H1 (cell line): ENCODE results near the gene CRABP2. TPM values are rescaled to one million over a fixed set of nuclear protein-coding genes. Genes with fewer than 3 reads are reported as not detected.

ENCODE experiments used
- CTCF ChIA-PET: fragments of 300-600 bp; sonication (Branson Sonifier 250); formaldehyde crosslinking; loops from one replicate; lab custom pipeline; 2021; ENCODE audit not compliant: partially characterized antibody; lab: Charles Lee
- POLR2A ChIA-PET: fragments of 300-600 bp; sonication (Branson Sonifier 250); formaldehyde crosslinking; loops from one replicate; lab custom pipeline; 2021; ENCODE audit warnings: inconsistent platforms; ENCODE audit not compliant: partially characterized antibody; lab: Charles Lee
- DNase-seq, 2 experiments: peaks; one replicate each; pipeline versions ENCODE4 v3.0.0 to v3.0.0-alpha.2; 2010 to 2022; ENCODE audit warnings: low spot score in 2 of 2, low read depth in 1 of 2, mixed read lengths in 1 of 2
- FAIRE-seq: peaks from 2 replicates; lab custom pipeline; 2011; peaks lifted over from hg19 to GRCh38; lab: Jason Lieb, UNC
- H2AFZ ChIP-seq: 2 replicates; pipeline ENCODE4 v1.8.1; 2012; ENCODE audit warnings: low read length, inconsistent platforms
- H2AK5ac ChIP-seq: 2 replicates; pipeline ENCODE4 v1.6.1; 2013; ENCODE audit warnings: low read depth, low read length
- H2BK120ac ChIP-seq: replicated peaks from 2 replicates; pipeline ENCODE3; 2013; ENCODE audit warnings: low read depth, low read length, inconsistent platforms
- H2BK12ac ChIP-seq: 2 replicates; pipeline ENCODE4 v1.6.1; 2013; ENCODE audit warnings: low read depth, low read length
- H2BK15ac ChIP-seq: 2 replicates; pipeline ENCODE4 v1.6.1; 2013; ENCODE audit warnings: low read length
- H2BK20ac ChIP-seq: 2 replicates; pipeline ENCODE4 v1.6.1; 2013; ENCODE audit warnings: low read length
- H2BK5ac ChIP-seq: 2 replicates; pipeline ENCODE4 v1.6.1; 2013; ENCODE audit warnings: low read depth, low read length
- H3K14ac ChIP-seq: 2 replicates; pipeline ENCODE4 v1.6.1; 2013; ENCODE audit warnings: inconsistent platforms; ENCODE audit not compliant: insufficient read length
- H3K18ac ChIP-seq: 2 replicates; pipeline ENCODE4 v1.6.1; 2013; ENCODE audit warnings: low read length; ENCODE audit errors: extremely low read depth
- H3K23ac ChIP-seq: 2 replicates; pipeline ENCODE4 v1.6.1; 2013; ENCODE audit warnings: inconsistent platforms; ENCODE audit not compliant: insufficient read length
- H3K23me2 ChIP-seq: 2 replicates; pipeline ENCODE4 v1.6.1; 2013; ENCODE audit warnings: low read depth, low read length
- H3K27ac ChIP-seq: 2 replicates; pipeline ENCODE4 v1.6.1; 2011; ENCODE audit warnings: low read depth, low read length, inconsistent platforms
- H3K27me3 ChIP-seq, 4 experiments: replicated peaks in 1 of 4; 1 replicate in 1 of 4; 2 replicates in 3 of 4; pipeline versions ENCODE4 v1.6.1 to v1.8.1; 2011 to 2013; ENCODE audit warnings: low read length in 3 of 4, mild to moderate bottlenecking in 3 of 4, inconsistent platforms in 2 of 4, mixed read lengths in 2 of 4, moderate library complexity in 1 of 4; ENCODE audit not compliant: control insufficient read depth in 3 of 4, insufficient read depth in 3 of 4; ENCODE audit errors: extremely low read depth in 1 of 4
- H3K36me3 ChIP-seq, 4 experiments: 2 replicates each; pipeline versions ENCODE4 v1.6.1 to v1.8.1; 2011 to 2013; ENCODE audit warnings: mild to moderate bottlenecking in 4 of 4, low read length in 3 of 4, moderate library complexity in 2 of 4, control low read depth in 1 of 4, inconsistent platforms in 1 of 4; ENCODE audit not compliant: insufficient read depth in 4 of 4, control insufficient read depth in 2 of 4
- H3K4ac ChIP-seq: replicated peaks from 2 replicates; pipeline ENCODE3; 2013; ENCODE audit warnings: low read length, low read depth, mixed read lengths, inconsistent platforms; ENCODE audit not compliant: insufficient read length
- H3K4me1 ChIP-seq, 4 experiments: replicated peaks in 1 of 4; 1 replicate in 1 of 4; 2 replicates in 3 of 4; pipeline versions ENCODE4 v1.6.1 to v1.8.1; 2011 to 2013; ENCODE audit warnings: low read length in 3 of 4, inconsistent platforms in 2 of 4, mixed read lengths in 1 of 4; ENCODE audit not compliant: insufficient read depth in 4 of 4, control insufficient read depth in 3 of 4
- H3K4me2 ChIP-seq, 2 experiments: 2 replicates each; pipeline versions ENCODE4 v1.6.1 to v1.8.1; 2011 to 2013; ENCODE audit warnings: low read depth in 2 of 2, low read length in 2 of 2, control low read depth in 1 of 2, inconsistent platforms in 1 of 2, mild to moderate bottlenecking in 1 of 2; ENCODE audit not compliant: insufficient read depth in 1 of 2
- H3K4me3 ChIP-seq, 4 experiments: fragments of 200-600, 300-600 bp in 1 of 4; sonication (generic), shearing (Covaris generic), sonication (Bioruptor Twin) in 1 of 4; 2 replicates each; pipeline versions ENCODE4 v1.5.1 to v1.8.1; 2011 to 2016; ENCODE audit warnings: low read length in 4 of 4, low read depth in 3 of 4, control low read depth in 2 of 4, inconsistent platforms in 2 of 4, mild to moderate bottlenecking in 2 of 4, mixed read lengths in 1 of 4, moderate library complexity in 1 of 4; ENCODE audit not compliant: insufficient read depth in 2 of 4; ENCODE audit errors: extremely low read depth in 1 of 4
- H3K56ac ChIP-seq: replicated peaks from 2 replicates; pipeline ENCODE3; 2013; ENCODE audit warnings: low read depth, mild to moderate bottlenecking, mixed read lengths, low read length, inconsistent platforms; ENCODE audit not compliant: insufficient read length
- H3K79me1 ChIP-seq: 2 replicates; pipeline ENCODE4 v1.6.1; 2013; ENCODE audit warnings: low read depth, low read length, control low read depth
- H3K79me2 ChIP-seq, 2 experiments: 2 replicates each; pipeline versions ENCODE4 v1.6.1 to v1.8.1; 2012 to 2013; ENCODE audit warnings: low read length in 2 of 2, mild to moderate bottlenecking in 2 of 2, inconsistent platforms in 1 of 2; ENCODE audit not compliant: insufficient read depth in 2 of 2, control insufficient read depth in 1 of 2
- H3K9ac ChIP-seq, 4 experiments: replicated peaks in 1 of 4; 1 replicate in 1 of 4; 2 replicates in 3 of 4; pipeline versions ENCODE4 v1.6.1 to v1.8.1; 2011 to 2013; ENCODE audit warnings: low read depth in 3 of 4, low read length in 3 of 4, control low read depth in 2 of 4, mild to moderate bottlenecking in 2 of 4, moderate library complexity in 2 of 4, inconsistent platforms in 1 of 4; ENCODE audit errors: extremely low read depth in 1 of 4
- H3K9me3 ChIP-seq, 2 experiments: 2 replicates each; pipeline versions ENCODE4 v1.6.1 to v1.8.1; 2012 to 2013; ENCODE audit warnings: mild to moderate bottlenecking in 2 of 2, moderate library complexity in 2 of 2, control low read depth in 1 of 2, inconsistent platforms in 1 of 2, low read depth in 1 of 2, low read length in 1 of 2, mixed read lengths in 1 of 2; ENCODE audit not compliant: insufficient read depth in 2 of 2
- H4K20me1 ChIP-seq, 2 experiments: replicated peaks in 1 of 2; 2 replicates each; pipeline versions ENCODE3 to v1.8.1; 2011 to 2013; ENCODE audit warnings: inconsistent platforms in 2 of 2, low read length in 2 of 2, mild to moderate bottlenecking in 1 of 2; ENCODE audit not compliant: insufficient read depth in 2 of 2, control insufficient read depth in 1 of 2
- H4K5ac ChIP-seq: 2 replicates; pipeline ENCODE4 v1.6.1; 2013; ENCODE audit warnings: low read length, low read depth, mixed read lengths, inconsistent platforms; ENCODE audit not compliant: insufficient read length
- H4K8ac ChIP-seq: 2 replicates; pipeline ENCODE4 v1.8.0; 2013; ENCODE audit warnings: mild to moderate bottlenecking, moderate library complexity, low read length, inconsistent platforms; ENCODE audit not compliant: insufficient read depth; ENCODE audit errors: extremely low read depth
- H4K91ac ChIP-seq: replicated peaks from 2 replicates; pipeline ENCODE3; 2013; ENCODE audit warnings: low read length, mixed read lengths, inconsistent platforms; ENCODE audit not compliant: insufficient read length
- ATF2 ChIP-seq: IDR thresholded peaks from 2 replicates; pipeline ENCODE4 v1.6.1; 2012; ENCODE audit warnings: low read length, inconsistent platforms
- EGR1 ChIP-seq: IDR thresholded peaks from 2 replicates; pipeline ENCODE4 v1.6.1; 2011; ENCODE audit warnings: low read depth, low read length, borderline replicate concordance
- MAFK ChIP-seq: IDR thresholded peaks from 2 replicates; pipeline ENCODE4 v1.6.1; 2012; ENCODE audit warnings: low read depth, mild to moderate bottlenecking, improper control_type of control experiment, low read length
- SAP30 ChIP-seq: fragments of 300-600 bp; sonication (generic); IDR thresholded peaks from 2 replicates; pipeline ENCODE4 v1.7.1; 2012; ENCODE audit warnings: low read length, moderate library complexity, mild to moderate bottlenecking, inconsistent platforms; ENCODE audit not compliant: insufficient read depth, insufficient replicate concordance
- SRF ChIP-seq: IDR thresholded peaks from 2 replicates; pipeline ENCODE4 v1.6.1; 2011; ENCODE audit warnings: mild to moderate bottlenecking, low read depth, low read length, moderate library complexity
- SUZ12 ChIP-seq: fragments of 200-600 bp; sonication (generic); IDR thresholded peaks from 2 replicates; pipeline ENCODE4 v1.6.1; 2012; ENCODE audit warnings: mild to moderate bottlenecking, inconsistent platforms, low read length, moderate library complexity, mixed read lengths
- TAF7 ChIP-seq: optimal IDR thresholded peaks from 2 replicates; pipeline ENCODE3; 2011; ENCODE audit warnings: low read depth, mild to moderate bottlenecking, inconsistent platforms, low read length, moderate library complexity, borderline replicate concordance
- TEAD4 ChIP-seq: IDR thresholded peaks from 2 replicates; pipeline ENCODE4 v1.6.1; 2012; ENCODE audit warnings: low read depth, low read length, inconsistent platforms, mixed read lengths
- WGBS, 2 experiments: shearing (Covaris generic) in 1 of 2; methylation state at CpG; one replicate each; pipeline versions ENCODE4 v1.1.6 to v1.1.7; 2013 to 2015; ENCODE audit warnings: low lambda C conversion rate in 2 of 2, mixed read lengths in 2 of 2, inconsistent platforms in 1 of 2, low coverage in 1 of 2, missing lambda C conversion rate in 1 of 2; ENCODE audit not compliant: insufficient replicate concordance in 2 of 2, insufficient coverage in 1 of 2, insufficient read length in 1 of 2; ENCODE audit errors: extremely low coverage in 1 of 2, missing lambda C conversion rate in 1 of 2; 5-methylcytosine and 5-hydroxymethylcytosine counted together
- polyA plus RNA-seq, 7 experiments: library from polyadenylated mRNA; depleted of rRNA in 3 of 7; stranded (reverse) in 5 of 7; unstranded in 2 of 7; fragments of >200 nt in 5 of 7; fragments of 200-250 nt in 2 of 7; gene quantifications; 1 replicate in 5 of 7; 2 replicates in 1 of 7; 4 replicates in 1 of 7; pipeline versions ENCODE4 v1.2.1 to v1.2.3, GENCODE V29; 2011 to 2013; ENCODE audit warnings: missing spikeins in 2 of 7, mixed read lengths in 2 of 7
- total RNA-seq: library from RNA; stranded (reverse); fragmentation: NEBNext Ultra II Directional; extraction: Animal tissue kit (Norgen Biotek cat#: 25700); gene quantifications from 2 replicates; pipeline ENCODE4 v1.2.1, GENCODE V29; 2021

The CRABP2 gene
- total and polyA plus RNA-seq, 2 of the 8 experiments (the other 6 are each of a cell fraction or from before 2014, with no cell fraction given), result 69.2 to 119 TPM

DNA sequence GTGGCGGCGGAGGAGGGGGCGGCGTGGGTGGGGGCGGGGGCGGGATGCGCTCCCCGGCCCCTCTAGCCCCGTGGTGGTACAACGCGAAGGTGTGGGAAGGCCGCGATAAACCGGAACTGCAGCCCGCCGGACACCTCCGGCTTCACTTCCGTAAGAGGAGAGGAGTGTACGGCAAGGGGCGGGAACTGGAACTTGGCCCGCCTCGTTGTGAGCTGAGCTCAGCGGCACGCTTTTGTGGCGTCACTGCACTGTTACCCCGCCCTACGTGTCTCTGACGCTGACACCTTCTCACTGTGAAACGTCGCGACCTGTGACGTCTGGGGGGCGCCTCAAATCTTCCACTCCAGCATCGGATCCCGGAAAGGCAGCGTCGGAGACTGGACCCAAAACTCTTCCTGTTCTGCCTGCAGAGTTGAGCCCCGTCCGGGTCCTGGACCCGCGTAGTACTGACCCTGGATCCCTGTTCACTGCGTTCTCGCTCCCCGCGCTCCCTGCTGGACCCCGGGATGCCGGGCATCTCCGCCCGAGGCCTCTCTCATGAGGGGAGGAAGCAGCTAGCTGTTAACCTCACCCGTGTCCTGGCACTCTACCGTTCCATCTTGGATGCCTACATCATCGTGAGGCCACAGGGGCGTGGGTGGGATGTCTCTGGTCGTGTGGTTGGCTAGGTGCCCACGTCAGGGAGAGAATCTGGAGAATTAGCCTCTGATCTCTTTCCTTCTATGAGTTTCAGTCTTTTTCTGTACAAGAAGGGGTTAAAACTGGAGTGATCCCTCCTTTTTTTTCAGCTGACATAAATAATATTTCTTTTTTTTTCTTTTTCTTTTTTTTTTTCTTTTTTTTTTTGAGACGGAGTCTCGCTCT is 23.4 kb upstream of the CRABP2 start, which contains the start of gene ISG20L2:
ISG20L2 (minus strand) TSS at position 168 of the 864 bp plus-strand sequence. CDS start 1,114 bp downstream, outside the sequence.
- H3K79me1 ChIP-seq, result peaks cover 9% of the 10 kb centered on the region
- peak within 1 kb of the TSS; percentile 94 for H4K8ac ChIP-seq
- ChIA-PET POLR2A (interaction anchor here (0.7 to 13.3 kb wide), 23 partner anchors 8 to 170 kb away, joined by 3 to 214 read pairs (median 5); partner anchors contain the start of genes CRABP2, GPATCH4, HDGF and MRPL24), CTCF (interaction anchor here (0.6 to 65.2 kb wide), 14 partner anchors 15 to 199 kb away, joined by 3 to 4284 read pairs (median 6); partner anchors contain the start of genes CRABP2, INSRR, MRPL24 and NES)
- H3K27ac ChIP-seq, result peak within 1 kb of the TSS; percentile 89
- H3K23ac ChIP-seq, result no peak within 1 kb of the TSS
- peaks cover 5 to 14% (median 8%) of the 10 kb centered on the region in 4 experiments; a peak in 7 of 8 replicates for H3K36me3 ChIP-seq
- peak within 1 kb of the TSS; percentile 89 to 95 (median 92) for H3K9ac ChIP-seq
- peak within 1 kb of the TSS; percentile 2 for H2AK5ac ChIP-seq
- H3K18ac ChIP-seq, result 0 out of 2 replicates have a peak within 1 kb of the TSS, but pooled peaks have one; percentile 20
- peak; percentile 91 to 93 for DNase-seq
- H2BK15ac ChIP-seq, result no peak within 1 kb of the TSS; the same call in 1 of the 2 replicates
- peak within 1 kb of the TSS; percentile 92 to 97 for H3K4me2 ChIP-seq
- H4K91ac ChIP-seq, result peak within 1 kb of the TSS; percentile 25
- no peaks in the 10 kb centered on the region for H3K9me3 ChIP-seq
- H3K79me2 ChIP-seq, result peaks cover 22 to 61% of the 10 kb centered on the region in 2 experiments
- no peaks in the 10 kb centered on the region for H3K27me3 ChIP-seq
- peaks cover 21 to 29% of the 10 kb centered on the region in 2 experiments for H4K20me1 ChIP-seq
- no peak within 1 kb of the TSS for H2BK120ac ChIP-seq
- peak within 1 kb of the TSS; percentile 13; the same call in 1 of the 2 replicates for H2BK12ac ChIP-seq
- peak within 1 kb of the TSS; percentile 75 for H4K5ac ChIP-seq
- peak; percentile 19 for FAIRE-seq
- peak within 1 kb of the TSS; percentile 67 for H2BK5ac ChIP-seq
- H3K4me3 ChIP-seq, result peak within 1 kb of the TSS; percentile 83 to 100 (median 94)
- H2BK20ac ChIP-seq, result no peak within 1 kb of the TSS
- no peak within 1 kb of the TSS for H3K4ac ChIP-seq
- peaks cover 8% of the 10 kb centered on the region for H3K23me2 ChIP-seq
- peaks cover 0 to 23% (median 18%) of the 10 kb centered on the region in 4 experiments; a peak in 6 of 7 replicates for H3K4me1 ChIP-seq
- no peak within 1 kb of the TSS for H3K56ac ChIP-seq
- 4% methylated on average over 37 of the region's 57 CpGs; no CpG with 5 or more reads in 1 of the 2 experiments for WGBS, 2 experiments
- no peak within 1 kb of the TSS for H3K14ac ChIP-seq
- no peak within 1 kb of the TSS for H2AFZ ChIP-seq
- peak; percentile 77 for TF ChIP-seq SAP30
- peak; percentile 68 for TF ChIP-seq SRF
- TF ChIP-seq ATF2, result 0 out of 2 replicates have a peak, but pooled peaks have one; percentile 81
- peak; percentile 35; the same call in 1 of the 2 replicates for TF ChIP-seq EGR1
- no peak for TF ChIP-seq TEAD4
- no peak for TF ChIP-seq MAFK
- TF ChIP-seq SUZ12, result no peak
- peak; percentile 11 for TF ChIP-seq TAF7
